ENCODE measurements around the gene TGM3. TPM values are rescaled to one million over a fixed set of nuclear protein-coding genes. Genes with fewer than 3 reads are reported as not detected.

TGM3 gene
- total RNA-seq, 6 experiments from 2014 or later = 0.09 to 0.15 TPM; not detected in 4

GRCh38 chr20:2341336-2341735, 45.5 kb downstream of the TGM3 start:
- no peaks in the 10 kb centered on the region for H3K9me3 Mint-ChIP-seq
- TF ChIP-seq, protein P1, sequence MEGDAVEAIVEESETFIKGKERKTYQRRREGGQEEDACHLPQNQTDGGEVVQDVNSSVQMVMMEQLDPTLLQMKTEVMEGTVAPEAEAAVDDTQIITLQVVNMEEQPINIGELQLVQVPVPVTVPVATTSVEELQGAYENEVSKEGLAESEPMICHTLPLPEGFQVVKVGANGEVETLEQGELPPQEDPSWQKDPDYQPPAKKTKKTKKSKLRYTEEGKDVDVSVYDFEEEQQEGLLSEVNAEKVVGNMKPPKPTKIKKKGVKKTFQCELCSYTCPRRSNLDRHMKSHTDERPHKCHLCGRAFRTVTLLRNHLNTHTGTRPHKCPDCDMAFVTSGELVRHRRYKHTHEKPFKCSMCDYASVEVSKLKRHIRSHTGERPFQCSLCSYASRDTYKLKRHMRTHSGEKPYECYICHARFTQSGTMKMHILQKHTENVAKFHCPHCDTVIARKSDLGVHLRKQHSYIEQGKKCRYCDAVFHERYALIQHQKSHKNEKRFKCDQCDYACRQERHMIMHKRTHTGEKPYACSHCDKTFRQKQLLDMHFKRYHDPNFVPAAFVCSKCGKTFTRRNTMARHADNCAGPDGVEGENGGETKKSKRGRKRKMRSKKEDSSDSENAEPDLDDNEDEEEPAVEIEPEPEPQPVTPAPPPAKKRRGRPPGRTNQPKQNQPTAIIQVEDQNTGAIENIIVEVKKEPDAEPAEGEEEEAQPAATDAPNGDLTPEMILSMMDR (IDR thresholded peaks at IDR 0.05) = no peak
- no peaks in the 10 kb centered on the region; the same call in 1 of the 2 replicates for H3K27me3 Mint-ChIP-seq (ENCODE audit: insufficient read depth)
- 0 out of 2 replicates have a peak, but pooled peaks cover 3% of the 10 kb centered on the region for H3K4me1 Mint-ChIP-seq (ENCODE audit: low read depth)
- no peak overlapping the region for H3K4me3 Mint-ChIP-seq
- H3K36me3 Mint-ChIP-seq (ENCODE audit: low read depth) = no peaks in the 10 kb centered on the region
- DNase-seq = no peak
- H3K27ac Mint-ChIP-seq = no peak overlapping the region

DNA sequence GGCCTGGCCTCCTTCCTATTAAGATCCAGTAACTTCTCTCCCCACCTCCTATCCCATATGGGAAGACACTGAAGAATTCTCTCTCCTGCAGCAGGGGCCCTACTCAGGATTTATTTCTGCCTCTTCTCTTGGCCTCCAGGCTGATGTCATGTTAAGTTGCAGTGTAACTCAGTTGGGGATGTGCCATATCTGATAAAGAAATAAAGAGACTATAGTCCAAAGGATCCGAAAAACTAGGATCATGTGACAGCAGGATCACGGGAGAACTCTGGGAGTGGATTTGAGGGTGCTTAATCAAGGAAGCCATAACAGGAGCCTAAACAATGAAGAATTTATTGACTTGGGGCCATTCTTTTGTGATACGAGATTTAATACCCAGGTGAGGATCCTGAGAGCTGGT, 46.4 kb downstream of the TGM3 start:
- TF ChIP-seq, protein P1 (IDR thresholded peaks at IDR 0.05) = no peak
- Mint-ChIP-seq H3K27ac (no peak overlapping the region), H3K27me3 (ENCODE audit: insufficient read depth) (no peaks in the 10 kb centered on the region; the same call in 1 of the 2 replicates), H3K36me3 (ENCODE audit: low read depth) (no peaks in the 10 kb centered on the region), H3K4me1 (ENCODE audit: low read depth) (0 out of 2 replicates have a peak, but pooled peaks cover 5% of the 10 kb centered on the region), H3K4me3 (no peak overlapping the region), H3K9me3 (peaks cover under 1% of the 10 kb centered on the region; the same call in 1 of the 2 replicates)
- no peak for DNase-seq

DNA sequence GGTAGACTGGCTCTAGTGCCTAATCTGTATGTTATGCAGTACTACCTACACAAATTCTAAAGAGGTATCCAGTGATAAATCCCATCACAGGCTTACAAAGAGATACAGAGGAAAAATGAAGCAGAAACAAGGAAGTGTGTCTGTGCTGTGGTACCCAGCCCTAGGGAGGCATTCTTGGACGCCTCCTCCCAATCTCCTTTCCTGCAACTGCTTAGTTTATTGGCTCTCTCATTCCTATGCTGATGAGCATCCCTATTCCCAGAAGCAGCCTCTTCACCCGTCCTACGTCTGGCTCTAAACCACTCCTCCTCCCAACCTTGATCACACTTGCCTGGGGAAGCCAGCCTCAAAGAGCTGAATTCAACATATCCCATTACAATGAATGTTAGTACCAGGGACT, 50.4 kb downstream of the TGM3 start:
- DNase-seq = no peak
- no peaks in the 10 kb centered on the region for H3K36me3 Mint-ChIP-seq (ENCODE audit: low read depth)
- no peak overlapping the region for H3K4me3 Mint-ChIP-seq
- H3K4me1 Mint-ChIP-seq (ENCODE audit: low read depth) = peaks cover 32% of the 10 kb centered on the region
- no peaks in the 10 kb centered on the region for H3K27me3 Mint-ChIP-seq (ENCODE audit: insufficient read depth)
- TF ChIP-seq, protein P1 (IDR thresholded peaks at IDR 0.05) = no peak
- H3K27ac Mint-ChIP-seq = no peak overlapping the region
- peaks cover 4% of the 10 kb centered on the region; the same call in 1 of the 2 replicates for H3K9me3 Mint-ChIP-seq

GRCh38 chr20:2348336-2348735, 52.5 kb downstream of the TGM3 start:
- Mint-ChIP-seq H3K27ac (no peak overlapping the region), H3K4me1 (ENCODE audit: low read depth) (peaks cover 49% of the 10 kb centered on the region), H3K36me3 (ENCODE audit: low read depth) (no peaks in the 10 kb centered on the region), H3K4me3 (no peak overlapping the region), H3K9me3 (peaks cover 4% of the 10 kb centered on the region; the same call in 1 of the 2 replicates), H3K27me3 (ENCODE audit: insufficient read depth) (peaks cover 1% of the 10 kb centered on the region; the same call in 1 of the 2 replicates)
- DNase-seq = no peak
- TF ChIP-seq, protein P1 (IDR thresholded peaks at IDR 0.05) = no peak

- TF ChIP-seq, protein P1 (IDR thresholded peaks at IDR 0.05) = peak; percentile 32
- peak; percentile 45 for DNase-seq
- Mint-ChIP-seq H3K36me3 (ENCODE audit: low read depth) (no peaks in the 10 kb centered on the region), H3K9me3 (peaks cover 4% of the 10 kb centered on the region; the same call in 1 of the 2 replicates), H3K4me3 (no peak overlapping the region), H3K4me1 (ENCODE audit: low read depth) (peaks cover 52% of the 10 kb centered on the region), H3K27me3 (ENCODE audit: insufficient read depth) (peaks cover 1% of the 10 kb centered on the region; the same call in 1 of the 2 replicates), H3K27ac (no peak overlapping the region)
These were observed 54.0 kb downstream of the TGM3 start for GRCh38 chr20:2349801-2350200.

All from HFFc6 (cell line).